ENCODE results near the gene NVL.

The NVL gene

DNA sequence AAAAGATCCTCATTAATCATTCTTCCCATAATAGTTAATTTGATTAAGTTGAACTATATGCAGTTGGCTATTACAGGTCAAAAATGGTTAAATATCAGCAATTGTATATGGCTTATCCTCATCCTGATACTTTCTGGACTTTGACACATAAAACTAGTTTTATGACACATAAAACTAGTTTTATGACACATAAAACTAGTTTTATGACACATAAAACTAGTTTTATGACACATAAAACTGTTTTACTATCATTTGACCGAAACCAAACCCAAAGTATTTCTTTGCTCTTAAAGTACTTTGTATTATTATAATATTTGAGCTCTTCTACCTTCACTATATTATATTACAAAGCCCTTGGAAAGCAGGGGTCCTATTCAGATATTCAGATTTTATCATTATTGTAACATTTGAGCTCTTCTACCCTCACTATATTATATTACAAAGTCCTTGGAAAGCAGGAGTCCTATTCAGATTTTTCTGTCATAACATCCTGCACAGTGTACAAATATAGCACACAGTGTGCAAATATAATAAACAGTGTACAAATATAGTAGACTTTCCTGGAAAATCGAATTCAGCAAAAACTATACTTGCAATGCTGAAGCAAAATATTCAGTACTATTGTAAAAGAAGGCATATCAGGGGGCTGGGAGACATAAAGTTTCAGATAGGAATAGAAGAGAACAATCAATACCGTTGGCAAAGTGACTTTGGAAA, 53.0 kb downstream of the NVL start:
- DNase-seq (ENCODE audit: low read depth), result no peak

DNA sequence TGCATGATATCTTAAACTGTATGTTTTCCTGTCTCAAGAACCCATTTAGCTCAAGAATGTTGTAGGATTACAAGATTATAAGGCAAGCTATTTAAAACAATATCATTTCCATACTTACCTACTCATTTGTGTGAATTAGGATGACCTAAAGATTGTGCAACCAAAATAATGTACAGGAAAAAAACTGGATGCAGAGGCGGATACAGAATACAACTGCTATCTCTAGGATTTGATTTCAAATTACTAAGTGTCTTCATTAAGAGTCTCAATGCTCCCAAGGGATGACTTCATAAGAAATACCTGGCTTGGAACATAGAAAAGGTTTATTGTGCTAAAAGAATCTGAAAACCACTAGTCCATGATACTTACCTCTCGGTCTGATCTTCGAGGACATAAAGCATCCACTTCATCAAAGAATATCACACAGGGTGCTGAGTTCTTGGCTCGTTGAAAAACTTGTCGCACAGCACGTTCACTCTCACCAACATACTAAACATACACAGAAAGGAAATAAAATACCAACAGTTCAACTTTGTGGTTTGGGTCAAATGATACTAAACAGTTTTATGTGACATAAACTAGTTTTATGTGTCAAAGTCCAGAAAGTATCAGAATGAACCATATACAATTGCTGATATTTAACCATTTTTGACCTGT, 54.9 kb downstream of the NVL start:
- DNase-seq (ENCODE audit: low read depth), result no peak

DNA sequence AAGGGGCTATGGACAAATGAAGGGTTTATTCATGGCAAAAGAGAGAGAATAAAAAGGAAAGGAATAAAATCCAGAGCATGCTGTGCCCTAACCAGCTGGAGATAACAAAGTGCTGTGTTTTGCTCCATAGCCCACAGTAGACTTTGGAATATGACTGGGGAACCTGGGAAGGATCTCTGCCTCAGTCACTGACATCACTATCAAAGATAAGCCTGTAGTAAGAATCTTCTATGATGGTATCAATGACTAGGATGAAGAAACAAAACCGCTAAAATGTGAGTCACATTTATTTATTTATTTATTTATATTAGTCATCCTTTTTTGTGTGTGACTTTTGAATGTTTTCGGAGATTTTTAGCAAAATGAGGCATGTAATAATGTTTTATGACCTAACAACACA, 56.3 kb downstream of the NVL start:
- DNase-seq (ENCODE audit: low read depth), result no peak

DNA sequence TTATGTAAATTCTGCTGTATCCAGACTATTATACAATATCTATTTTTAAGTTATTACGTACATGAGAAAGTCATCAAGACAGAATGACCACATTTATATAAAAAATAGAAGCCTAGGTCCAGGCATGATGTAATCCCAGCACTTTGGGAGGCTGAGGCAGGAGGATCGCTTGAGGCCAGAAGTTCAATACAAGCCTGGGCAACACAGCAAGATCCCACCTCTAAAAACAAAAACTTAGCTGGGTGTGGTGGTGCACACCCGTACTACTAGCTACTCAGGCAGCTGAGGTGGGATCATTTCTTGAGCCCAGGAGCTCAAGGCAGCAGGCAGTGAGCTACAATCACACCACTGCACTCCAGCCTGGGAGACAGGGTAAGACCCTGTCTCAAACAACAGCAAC, 58.9 kb downstream of the NVL start:
- DNase-seq (ENCODE audit: low read depth), result no peak

DNA sequence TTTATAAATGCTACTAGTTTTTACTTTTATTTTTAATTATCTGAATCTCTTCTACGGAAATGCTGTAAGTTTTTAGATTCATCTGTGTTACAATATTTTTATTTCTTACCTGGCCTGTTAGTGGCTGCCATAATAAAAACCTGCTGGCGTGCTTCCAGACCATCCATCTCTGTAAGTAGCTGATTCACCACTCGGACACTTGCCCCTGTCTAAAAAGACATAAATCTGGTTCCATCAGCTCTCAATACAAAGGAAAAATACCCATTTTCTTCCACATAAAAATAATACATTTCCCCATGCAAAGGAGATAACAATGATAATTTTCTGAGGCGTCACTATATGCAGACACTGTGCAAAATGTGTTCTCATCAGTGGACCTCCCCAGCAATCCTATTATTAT, 62.0 kb downstream of the NVL start:
- DNase-seq (ENCODE audit: low read depth), result no peak

DNA sequence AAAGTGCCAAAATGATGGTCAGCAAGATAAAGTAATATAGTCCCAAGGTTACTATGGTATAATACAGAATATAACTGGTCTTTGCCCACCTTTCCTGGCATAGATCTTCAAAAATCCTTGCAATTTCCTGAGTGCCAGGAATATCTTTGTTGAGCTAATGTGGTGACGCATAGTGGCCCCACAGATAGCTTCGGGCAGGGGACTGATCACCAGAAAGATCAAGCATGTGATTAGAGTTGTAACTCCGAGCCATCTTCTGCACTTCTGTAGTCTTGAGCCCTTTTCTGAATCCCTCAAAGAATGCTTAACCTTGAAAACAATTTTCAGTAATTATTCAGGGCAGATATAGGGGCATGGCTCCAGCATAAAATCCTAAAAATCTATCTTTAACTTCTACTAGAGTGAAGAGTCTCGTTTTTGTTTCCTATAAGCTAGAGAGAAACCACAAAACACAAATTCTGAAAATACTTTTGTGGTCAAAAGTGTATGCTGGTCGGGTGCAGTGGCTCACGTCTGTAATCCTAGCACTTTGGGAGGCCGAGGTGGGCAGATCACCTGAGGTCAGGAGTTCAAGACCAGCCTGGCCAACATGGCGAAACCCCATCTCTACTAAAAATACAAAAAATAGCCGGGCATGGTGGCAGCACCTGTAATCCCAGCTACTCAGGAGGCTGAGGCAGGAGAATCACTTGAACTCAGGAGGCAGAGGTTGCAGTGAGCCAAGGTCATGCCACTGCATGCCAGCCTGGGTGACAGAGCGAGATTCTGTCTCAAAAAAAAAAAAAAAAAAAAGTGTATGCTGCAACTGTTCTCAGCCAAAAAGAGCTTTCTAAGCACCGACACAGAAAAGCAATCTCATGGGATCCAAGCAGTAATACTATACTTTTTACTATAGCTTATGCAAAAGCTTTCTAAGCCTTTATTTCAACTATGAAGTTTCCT, 62.8 kb downstream of the NVL start:
- DNase-seq (ENCODE audit: low read depth), result no peak

DNA sequence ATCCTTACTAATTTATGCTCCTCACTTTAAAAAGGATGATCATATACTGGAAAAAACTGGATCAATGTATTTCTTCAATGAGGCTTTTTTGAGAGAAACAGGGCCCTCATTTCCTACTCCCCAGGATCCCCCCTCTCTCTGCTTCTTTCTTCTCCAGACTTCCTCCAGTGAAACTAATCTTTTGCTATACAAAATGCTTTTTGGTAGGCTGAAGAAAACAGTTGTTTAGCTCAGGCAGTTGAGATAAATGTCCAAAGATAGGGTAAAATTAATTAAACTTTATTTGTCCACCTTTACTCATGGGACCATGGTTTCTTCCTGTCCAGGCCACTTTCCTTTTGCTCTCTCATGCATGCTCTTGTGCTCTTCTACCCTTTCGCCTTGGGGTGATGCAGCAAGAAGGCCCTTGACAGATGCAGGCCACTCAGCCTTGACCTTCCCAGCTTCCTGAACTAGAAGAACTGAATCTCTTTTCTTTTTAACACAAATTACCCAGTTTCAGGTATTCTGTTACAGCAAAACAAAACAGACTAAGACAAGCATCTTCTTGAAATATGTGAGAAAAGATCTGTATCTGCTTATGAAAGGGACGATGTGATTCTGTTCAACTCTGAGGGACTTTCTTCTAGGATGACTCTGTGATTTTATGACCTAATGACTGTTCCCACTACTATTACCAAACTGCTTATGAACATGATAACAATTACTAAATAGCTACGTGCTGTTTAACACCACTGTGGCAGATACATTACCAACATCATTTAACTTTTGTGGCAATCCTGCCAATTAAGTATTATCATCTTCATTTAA, 63.7 kb downstream of the NVL start:
- DNase-seq (ENCODE audit: low read depth), result no peak

DNA sequence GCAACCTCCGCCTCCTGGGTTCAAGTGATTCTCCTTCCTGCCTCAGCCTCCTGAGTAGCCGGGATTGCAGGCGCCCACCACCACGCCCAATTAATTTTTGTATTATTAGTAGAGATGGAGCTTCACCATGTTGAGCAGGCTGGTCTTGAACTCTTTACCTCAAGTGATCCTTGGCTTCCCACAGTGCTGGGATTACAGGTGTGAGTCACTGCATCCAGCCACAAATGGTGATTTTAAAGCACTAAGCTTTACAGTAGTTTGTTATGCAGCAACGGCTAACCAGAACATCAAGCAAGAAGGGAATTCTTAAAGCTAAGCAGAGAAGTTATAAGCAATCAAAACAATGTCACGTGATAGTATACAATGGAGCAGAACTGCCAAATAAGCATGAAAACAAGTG, 65.7 kb downstream of the NVL start:
- DNase-seq (ENCODE audit: low read depth), result no peak

DNA sequence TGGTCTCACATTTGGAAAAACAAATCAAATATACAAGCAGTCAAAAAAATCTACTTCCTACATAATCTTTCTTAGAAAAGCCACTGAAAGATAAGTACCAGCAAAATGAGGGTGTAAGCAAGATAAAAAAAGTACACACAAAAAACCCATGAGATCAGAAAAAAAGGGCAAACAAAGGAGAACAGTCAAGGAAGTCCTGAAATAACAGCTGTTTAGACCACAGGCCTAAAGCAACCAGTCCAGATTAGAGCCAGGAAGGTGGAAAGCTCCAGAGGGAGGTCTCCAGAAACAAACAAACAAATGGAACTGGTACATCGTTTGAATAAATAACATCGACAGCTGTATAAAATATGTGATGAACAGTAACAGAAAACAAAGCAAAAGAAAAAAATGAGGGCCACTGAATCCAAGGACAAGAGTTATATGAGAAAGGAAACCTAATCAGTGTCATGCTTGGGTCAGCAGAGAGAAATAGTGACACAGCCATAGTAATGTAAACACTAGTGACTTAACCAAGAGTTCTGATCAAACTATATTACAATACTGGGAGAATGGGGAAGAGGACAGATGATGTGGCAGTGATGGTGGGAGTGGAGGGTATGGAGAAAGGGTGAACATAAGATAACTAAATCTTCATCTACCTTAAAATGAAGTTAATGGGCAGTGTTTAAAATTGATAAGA, 67.5 kb downstream of the NVL start:
- DNase-seq (ENCODE audit: low read depth), result no peak

DNA sequence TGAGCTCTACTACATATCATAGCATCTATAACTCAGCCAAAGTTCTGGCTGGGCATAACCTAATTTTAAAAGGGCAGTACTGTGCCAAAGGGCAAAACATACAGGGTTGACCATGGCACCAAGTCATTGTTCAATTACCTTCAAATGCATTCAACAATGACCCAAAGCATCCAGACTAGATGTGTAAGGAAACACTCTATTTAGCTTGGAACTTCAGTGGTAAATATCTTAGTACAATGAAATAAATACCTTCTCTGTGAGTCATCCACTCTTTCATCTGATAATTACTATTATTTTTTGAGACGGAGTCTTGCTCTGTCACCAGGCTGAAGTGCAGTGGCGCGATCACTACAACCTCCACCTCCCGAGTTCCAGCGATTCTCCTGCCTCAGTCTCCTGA, 70.0 kb downstream of the NVL start:
- DNase-seq (ENCODE audit: low read depth), result no peak

DNA sequence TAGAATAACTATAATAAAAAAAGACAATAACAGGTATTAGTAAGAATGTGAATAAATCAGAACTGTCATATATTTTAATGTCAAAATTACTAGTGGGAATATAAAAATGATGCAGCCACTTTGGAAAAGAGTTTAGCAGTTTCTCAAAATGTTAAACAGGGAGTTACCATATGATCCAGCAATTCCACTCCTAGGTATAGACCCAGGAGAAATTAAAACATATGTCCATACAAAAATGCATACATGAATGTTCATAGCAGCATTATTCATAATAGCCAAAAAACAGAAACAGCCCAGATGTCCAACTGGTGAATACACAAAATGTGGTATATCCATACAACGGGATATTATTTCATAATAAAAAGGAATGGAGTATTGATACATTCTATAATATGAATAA, 71.6 kb downstream of the NVL start:
- no peak for DNase-seq (ENCODE audit: low read depth)

DNA sequence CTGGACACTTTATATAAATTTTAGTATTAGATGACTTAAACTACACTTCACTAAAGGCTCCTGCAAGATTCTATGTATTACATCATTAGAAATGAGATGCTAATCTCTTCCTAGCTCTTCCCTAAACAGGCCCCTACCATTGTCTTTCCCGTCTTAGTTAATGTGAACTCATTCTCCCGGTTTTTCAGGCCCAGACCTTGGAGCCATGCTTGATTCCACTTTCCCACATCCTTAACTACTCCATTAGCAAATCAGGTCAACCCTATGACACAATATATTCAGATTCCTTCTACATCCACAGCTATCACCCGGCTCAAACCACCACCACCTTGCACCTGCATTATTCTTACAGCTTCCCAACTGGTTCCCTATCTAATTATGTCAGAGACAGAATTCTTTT, 73.3 kb downstream of the NVL start:
- no peak for DNase-seq (ENCODE audit: low read depth)

DNA sequence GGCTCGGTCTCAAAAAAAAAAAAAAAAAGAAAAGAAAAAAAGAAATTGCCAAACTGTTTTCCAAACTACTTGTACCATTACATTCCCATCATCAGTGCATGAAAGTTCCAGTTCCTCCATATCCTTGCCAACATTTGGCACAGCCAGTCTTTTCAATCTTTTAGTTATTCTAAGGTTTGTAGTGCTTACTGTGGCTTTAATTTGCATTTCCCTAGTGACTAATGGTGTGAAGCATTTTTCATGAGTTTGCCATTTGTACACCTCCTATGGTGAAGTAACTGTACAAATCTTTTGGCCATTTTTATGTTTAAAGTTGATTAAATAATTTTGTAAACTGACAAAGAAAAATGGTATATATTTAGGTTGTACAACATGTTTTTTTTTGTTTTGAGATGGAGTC, 76.3 kb downstream of the NVL start:
- no peak for DNase-seq (ENCODE audit: low read depth)

DNA sequence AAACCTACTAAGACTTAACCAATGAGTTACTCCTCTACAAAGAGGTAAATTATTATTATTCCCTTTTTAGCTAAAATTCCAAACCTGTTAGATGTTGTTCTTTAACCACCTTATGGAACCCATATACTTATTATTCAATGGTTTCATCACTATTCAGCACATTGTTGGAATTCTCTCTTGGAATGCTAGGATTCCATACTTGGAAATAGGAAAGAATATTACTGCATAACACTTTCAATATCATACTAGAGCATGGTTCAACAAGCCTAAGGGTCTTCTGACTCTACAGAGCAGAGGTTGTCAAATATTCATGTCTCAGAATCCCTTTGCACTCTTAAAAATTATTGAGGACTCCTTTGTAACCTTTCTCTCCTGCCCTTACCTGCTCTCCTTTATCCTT, 77.5 kb downstream of the NVL start:
- DNase-seq (ENCODE audit: low read depth), result no peak

DNA sequence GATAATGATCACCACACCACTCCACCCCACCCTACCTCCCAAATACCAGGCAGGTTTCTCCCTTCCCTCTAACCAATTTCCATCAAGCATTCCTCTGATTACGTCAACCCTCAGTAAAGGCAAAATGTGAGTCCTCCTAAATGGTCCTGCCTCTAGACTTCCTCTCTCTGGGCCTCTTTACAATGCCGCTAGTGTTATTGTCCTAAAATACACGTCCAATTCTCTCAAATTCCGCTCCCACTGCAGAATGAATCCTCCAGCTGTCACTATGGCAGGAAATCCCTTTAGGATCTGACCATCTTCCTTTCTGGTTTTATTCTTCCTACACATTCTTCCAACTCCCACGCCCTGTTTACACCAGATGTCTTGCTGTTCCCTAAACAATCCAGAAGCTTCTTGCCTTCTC, 78.2 kb downstream of the NVL start:
- no peak for DNase-seq (ENCODE audit: low read depth)

DNA sequence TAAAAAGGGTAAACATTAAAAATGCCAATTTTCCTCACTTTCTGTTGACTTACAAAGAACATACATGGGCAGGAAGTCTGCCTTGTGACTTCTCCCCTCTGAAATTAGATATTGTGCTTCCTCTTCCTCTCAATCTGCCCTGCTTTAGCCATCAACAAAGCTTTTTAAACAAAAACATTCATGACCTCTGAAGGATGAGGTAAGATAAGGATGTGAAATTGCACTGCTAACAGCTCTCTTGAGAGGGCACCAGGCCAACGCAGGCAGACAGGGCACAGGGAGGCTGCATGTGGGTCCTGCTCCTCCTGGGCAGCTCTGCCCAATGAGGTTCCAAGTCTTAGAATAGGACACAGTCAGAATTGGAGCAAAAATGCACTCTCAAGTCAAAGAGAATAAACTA, 84.8 kb downstream of the NVL start:
- no peak for DNase-seq (ENCODE audit: low read depth)

DNA sequence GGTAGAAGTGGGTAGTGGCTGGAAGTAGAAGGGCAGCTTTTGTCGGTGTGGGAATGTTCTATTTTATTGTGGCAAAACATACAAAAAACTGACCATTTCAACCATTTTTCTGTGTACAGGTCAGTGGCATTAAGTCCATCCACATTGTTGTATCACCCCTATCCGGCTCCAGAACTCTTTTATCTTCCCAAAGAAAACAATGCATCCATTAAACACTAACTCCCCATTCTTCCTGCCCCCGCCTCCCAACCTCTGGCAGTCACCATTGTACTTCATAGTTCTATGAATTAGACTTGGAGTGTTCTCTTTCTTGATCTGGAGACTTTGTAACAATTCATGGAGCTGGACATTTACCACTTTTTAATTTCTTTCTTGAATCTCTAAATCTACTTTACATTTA, 91.2 kb downstream of the NVL start:
- DNase-seq (ENCODE audit: low read depth), result no peak

DNA sequence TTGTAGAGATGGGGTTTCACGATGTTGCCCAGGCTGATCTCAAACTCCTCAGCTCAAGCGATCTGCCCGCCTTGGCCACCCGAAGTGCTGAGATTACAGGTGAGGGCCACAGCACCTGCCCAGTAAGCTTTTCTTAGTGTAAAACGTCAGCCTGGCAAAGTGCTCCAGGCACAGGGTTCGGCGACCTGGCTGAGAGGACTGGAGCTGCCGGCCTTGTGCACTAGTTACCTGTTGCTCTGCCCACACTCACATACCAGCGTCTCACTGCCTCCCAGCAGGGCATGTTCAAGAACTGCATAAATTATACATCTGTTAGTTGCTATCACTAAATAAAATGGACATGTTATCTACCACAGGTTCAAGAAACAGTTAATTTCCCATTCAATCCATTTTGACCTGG, 91.8 kb downstream of the NVL start:
- DNase-seq (ENCODE audit: low read depth), result no peak

DNA sequence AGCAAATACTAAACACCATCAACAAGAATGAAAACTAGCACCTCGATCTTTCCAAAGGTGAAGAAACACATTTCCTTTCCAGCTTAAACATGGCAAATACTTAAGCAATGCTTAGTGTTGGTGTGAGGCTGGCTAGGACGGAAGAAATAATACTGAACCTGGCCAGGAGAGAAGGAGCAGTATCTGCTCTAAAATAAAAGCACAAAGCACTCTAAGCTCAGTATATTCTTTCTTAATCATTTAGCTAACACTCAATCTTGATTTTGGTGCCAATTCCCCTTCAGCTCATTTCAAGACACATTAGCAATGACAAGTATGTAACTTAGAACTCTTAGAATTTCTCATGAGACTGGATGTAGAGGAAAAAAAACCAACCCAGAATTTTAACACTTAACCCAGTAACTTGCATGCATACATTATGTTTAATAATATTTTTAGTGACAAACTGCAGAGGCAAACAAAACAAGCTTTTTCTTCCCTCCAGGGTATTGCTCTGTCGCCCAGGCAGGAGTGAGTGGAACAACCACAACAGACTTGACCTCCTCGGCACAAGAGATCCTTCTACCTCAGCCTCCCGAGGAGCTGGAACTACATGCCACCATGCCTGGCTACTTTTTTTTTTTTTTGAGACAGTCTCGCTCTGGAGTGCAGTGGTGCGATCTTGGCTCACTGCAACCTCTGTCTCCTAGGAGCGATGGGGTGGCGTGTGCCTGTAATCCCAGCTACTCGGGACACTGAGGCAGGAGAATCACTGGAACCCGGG, 92.7 kb downstream of the NVL start:
- no peak for DNase-seq (ENCODE audit: low read depth)

DNA sequence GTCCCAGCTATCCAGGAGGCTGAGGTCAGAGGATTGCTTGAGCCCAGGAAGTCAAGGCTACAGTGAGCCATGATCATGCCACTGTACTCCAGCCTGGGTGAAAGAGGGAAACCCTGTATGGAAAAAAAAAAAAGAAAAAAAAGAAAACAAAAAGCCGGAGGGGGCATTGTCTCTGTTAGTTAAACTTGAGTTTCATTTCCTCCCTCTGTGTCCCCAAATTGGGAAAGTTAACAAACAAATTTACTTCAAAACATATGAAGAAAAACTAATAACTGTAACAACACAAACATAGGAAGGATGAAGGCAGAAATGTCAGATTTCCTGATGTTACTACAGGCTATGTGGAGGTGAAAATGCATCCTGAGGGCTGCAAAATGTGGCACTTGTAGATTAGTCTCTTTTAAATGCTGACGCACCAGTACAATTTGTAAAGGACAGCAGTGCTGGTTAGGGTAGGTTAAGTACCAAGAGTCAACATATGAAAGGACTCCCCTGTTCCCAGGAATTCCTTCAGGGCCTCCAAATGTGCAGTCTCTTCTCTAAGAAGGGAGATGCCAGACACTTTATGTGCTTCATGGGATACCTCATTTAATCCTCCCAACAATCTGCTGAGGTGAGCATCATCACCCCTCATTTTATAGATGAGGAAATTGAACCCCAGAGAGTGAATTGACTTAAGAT, 94.0 kb downstream of the NVL start:
- no peak for DNase-seq (ENCODE audit: low read depth)
